PC-3 (cell line): ENCODE results near the gene TAF4. TPM values are rescaled to one million over a fixed set of nuclear protein-coding genes. Genes with fewer than 3 reads are reported as not detected.

ENCODE experiments used
- ATAC-seq: fragments of 200-7000 bp; cut with Tn5 transposase; 2 replicates; pipeline ENCODE4 v1.9.1; 2020; ENCODE audit warnings: mild to moderate bottlenecking, moderate library complexity
- BruUV-seq: library from RNA; stranded (reverse); fragments of 400-500 nt; replicated peaks from 2 replicates; lab custom pipeline; 2021; lab: Mats Ljungman, UMichigan
- CTCF ChIA-PET: fragments of 300-600 bp; sonication (Branson Sonifier 250); formaldehyde crosslinking; loops from one replicate; lab custom pipeline; 2022; ENCODE audit warnings: antibody characterized with exemption; lab: Charles Lee
- POLR2A ChIA-PET: fragments of 300-600 bp; sonication (Branson Sonifier 250); formaldehyde crosslinking; loops from one replicate; lab custom pipeline; 2022; ENCODE audit warnings: antibody characterized with exemption; ENCODE audit not compliant: unreplicated experiment; lab: Charles Lee
- DNase-seq: peaks from one replicate; pipeline ENCODE4 v3.0.0-alpha.2; 2015
- H2AFZ ChIP-seq: fragments of 300-600 bp; sonication (generic); 2 replicates; pipeline ENCODE4 v1.6.0; 2016; ENCODE audit warnings: antibody characterized with exemption, low read length
- H3F3A ChIP-seq: fragments of 300-600 bp; sonication (generic); one replicate; pipeline ENCODE4 v1.6.0; 2017; ENCODE audit warnings: antibody characterized with exemption, low read length, control low read depth, mild to moderate bottlenecking; ENCODE audit not compliant: unreplicated experiment
- H3K27ac ChIP-seq: fragments of 300-600 bp; sonication (generic); 2 replicates; pipeline ENCODE4 v1.5.1; 2016; ENCODE audit warnings: mild to moderate bottlenecking, low read length
- H3K27me3 ChIP-seq: fragments of 300-600 bp; sonication (generic); 2 replicates; pipeline ENCODE4 v1.6.1; 2016; ENCODE audit warnings: low read length, mixed read lengths
- H3K36me3 ChIP-seq: fragments of 300-600 bp; sonication (generic); 2 replicates; pipeline ENCODE4 v1.6.1; 2016; ENCODE audit warnings: low read depth, mixed run types, low read length, mixed read lengths
- H3K4me1 ChIP-seq: fragments of 300-600 bp; sonication (generic); 2 replicates; pipeline ENCODE4 v1.5.1; 2016; ENCODE audit warnings: low read length; ENCODE audit not compliant: insufficient read depth
- H3K4me2 ChIP-seq: fragments of 300-600 bp; sonication (generic); 2 replicates; pipeline ENCODE4 v1.6.0; 2016; ENCODE audit warnings: low read length
- H3K4me3 ChIP-seq: fragments of 300-600 bp; sonication (generic); 2 replicates; pipeline ENCODE4 v1.5.1; 2016; ENCODE audit warnings: mild to moderate bottlenecking, low read length, mixed read lengths
- H3K79me2 ChIP-seq: fragments of 300-600 bp; sonication (generic); 2 replicates; pipeline ENCODE4 v1.6.1; 2017; ENCODE audit warnings: low read length, mixed read lengths
- H3K9ac ChIP-seq: fragments of 300-600 bp; sonication (generic); 2 replicates; pipeline ENCODE4 v1.6.0; 2016; ENCODE audit warnings: mild to moderate bottlenecking, low read length
- H3K9me2 ChIP-seq: fragments of 300-600 bp; sonication (generic); replicated peaks from 2 replicates; pipeline ENCODE4 v1.6.1; 2016; ENCODE audit warnings: mixed run types, low read length, mixed read lengths
- H3K9me3 ChIP-seq: fragments of 300-600 bp; sonication (generic); 2 replicates; pipeline ENCODE4 v1.6.1; 2016; ENCODE audit warnings: low read length, mixed read lengths
- H4K20me1 ChIP-seq: fragments of 300-600 bp; sonication (generic); 2 replicates; pipeline ENCODE4 v1.6.1; 2016; ENCODE audit warnings: low read length, mixed read lengths
- EZH2 ChIP-seq: fragments of 300-600 bp; sonication (generic); IDR thresholded peaks from one replicate; pipeline ENCODE4 v1.6.1; 2017; ENCODE audit warnings: antibody characterized with exemption, mild to moderate bottlenecking, low read length; ENCODE audit not compliant: unreplicated experiment
- EZH2phosphoT487 ChIP-seq: fragments of 300-600 bp; sonication (generic); IDR thresholded peaks from 2 replicates; pipeline ENCODE4 v1.6.1; 2018; ENCODE audit warnings: mild to moderate bottlenecking, antibody characterized with exemption, low read length, borderline replicate concordance
- intact Hi-C: fragments of 100-400 bp; cut with micrococcal nuclease; formaldehyde crosslinking; loops from 2 replicates; pipeline ENCODE4 v1.9.0; 2023
- total RNA-seq: library from RNA; depleted of rRNA; stranded (reverse); fragments of >200 nt; gene quantifications from 2 replicates; pipeline ENCODE4 v1.2.3, GENCODE V29; 2014
- TF ChIP-seq, protein P1 (sequence below): fragments of 300-600 bp; sonication (generic); conservative IDR thresholded peaks from 2 replicates; pipeline ENCODE4 v1.5.1; 2017; ENCODE audit warnings: antibody characterized with exemption, low read depth, mild to moderate bottlenecking, low read length

TAF4 gene
- total RNA-seq, 1 experiment from 2014 or later = 9.6 TPM

DNA sequence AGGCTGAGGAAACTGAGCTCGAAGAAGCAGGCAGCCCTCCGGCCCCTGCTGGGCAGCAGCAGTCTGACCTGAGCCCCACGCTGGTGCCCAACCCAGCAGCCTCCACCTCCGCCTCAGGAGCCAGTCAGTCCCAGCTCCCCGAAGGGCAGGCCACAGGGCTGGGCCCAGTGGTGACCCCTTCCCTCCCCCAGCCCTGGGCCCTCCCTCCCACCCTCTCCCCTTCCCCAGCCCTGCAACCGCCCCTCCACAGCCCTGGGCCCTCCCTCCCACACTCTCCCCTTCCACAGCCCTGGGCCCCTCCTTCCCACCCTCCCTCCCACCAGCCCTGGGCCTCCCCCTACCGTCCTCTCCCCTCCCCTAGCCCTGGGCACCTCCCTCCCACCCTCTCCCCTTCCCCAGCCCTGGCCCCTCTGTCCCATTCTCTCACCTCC is 115.0 kb downstream of the TAF4 start:
- no peaks in the 10 kb centered on the region for H4K20me1 ChIP-seq
- no peak overlapping the region for H3K4me3 ChIP-seq
- H3K4me2 ChIP-seq = no peak overlapping the region
- DNase-seq (no peak), ATAC-seq (no peak)
- no peaks in the 10 kb centered on the region for H3K4me1 ChIP-seq
- H3K9ac ChIP-seq = no peak overlapping the region
- no TSS peak for BruUV-seq
- H3K27ac ChIP-seq = no peak overlapping the region
- no peak overlapping the region for H2AFZ ChIP-seq
- ChIA-PET CTCF (no interaction called here), POLR2A (no interaction called here)
- H3K9me2 ChIP-seq = no peaks in the 10 kb centered on the region
- H3K9me3 ChIP-seq = no peaks in the 10 kb centered on the region
- TF ChIP-seq EZH2phosphoT487 = no peak
- no peak for TF ChIP-seq EZH2
- TF ChIP-seq, protein P1, sequence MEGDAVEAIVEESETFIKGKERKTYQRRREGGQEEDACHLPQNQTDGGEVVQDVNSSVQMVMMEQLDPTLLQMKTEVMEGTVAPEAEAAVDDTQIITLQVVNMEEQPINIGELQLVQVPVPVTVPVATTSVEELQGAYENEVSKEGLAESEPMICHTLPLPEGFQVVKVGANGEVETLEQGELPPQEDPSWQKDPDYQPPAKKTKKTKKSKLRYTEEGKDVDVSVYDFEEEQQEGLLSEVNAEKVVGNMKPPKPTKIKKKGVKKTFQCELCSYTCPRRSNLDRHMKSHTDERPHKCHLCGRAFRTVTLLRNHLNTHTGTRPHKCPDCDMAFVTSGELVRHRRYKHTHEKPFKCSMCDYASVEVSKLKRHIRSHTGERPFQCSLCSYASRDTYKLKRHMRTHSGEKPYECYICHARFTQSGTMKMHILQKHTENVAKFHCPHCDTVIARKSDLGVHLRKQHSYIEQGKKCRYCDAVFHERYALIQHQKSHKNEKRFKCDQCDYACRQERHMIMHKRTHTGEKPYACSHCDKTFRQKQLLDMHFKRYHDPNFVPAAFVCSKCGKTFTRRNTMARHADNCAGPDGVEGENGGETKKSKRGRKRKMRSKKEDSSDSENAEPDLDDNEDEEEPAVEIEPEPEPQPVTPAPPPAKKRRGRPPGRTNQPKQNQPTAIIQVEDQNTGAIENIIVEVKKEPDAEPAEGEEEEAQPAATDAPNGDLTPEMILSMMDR = no peak
- no peaks in the 10 kb centered on the region for H3F3A ChIP-seq
- intact Hi-C loops = no loop called here
- no peaks in the 10 kb centered on the region for H3K79me2 ChIP-seq
- peaks cover 12% of the 10 kb centered on the region for H3K27me3 ChIP-seq
- no peaks in the 10 kb centered on the region for H3K36me3 ChIP-seq

DNA sequence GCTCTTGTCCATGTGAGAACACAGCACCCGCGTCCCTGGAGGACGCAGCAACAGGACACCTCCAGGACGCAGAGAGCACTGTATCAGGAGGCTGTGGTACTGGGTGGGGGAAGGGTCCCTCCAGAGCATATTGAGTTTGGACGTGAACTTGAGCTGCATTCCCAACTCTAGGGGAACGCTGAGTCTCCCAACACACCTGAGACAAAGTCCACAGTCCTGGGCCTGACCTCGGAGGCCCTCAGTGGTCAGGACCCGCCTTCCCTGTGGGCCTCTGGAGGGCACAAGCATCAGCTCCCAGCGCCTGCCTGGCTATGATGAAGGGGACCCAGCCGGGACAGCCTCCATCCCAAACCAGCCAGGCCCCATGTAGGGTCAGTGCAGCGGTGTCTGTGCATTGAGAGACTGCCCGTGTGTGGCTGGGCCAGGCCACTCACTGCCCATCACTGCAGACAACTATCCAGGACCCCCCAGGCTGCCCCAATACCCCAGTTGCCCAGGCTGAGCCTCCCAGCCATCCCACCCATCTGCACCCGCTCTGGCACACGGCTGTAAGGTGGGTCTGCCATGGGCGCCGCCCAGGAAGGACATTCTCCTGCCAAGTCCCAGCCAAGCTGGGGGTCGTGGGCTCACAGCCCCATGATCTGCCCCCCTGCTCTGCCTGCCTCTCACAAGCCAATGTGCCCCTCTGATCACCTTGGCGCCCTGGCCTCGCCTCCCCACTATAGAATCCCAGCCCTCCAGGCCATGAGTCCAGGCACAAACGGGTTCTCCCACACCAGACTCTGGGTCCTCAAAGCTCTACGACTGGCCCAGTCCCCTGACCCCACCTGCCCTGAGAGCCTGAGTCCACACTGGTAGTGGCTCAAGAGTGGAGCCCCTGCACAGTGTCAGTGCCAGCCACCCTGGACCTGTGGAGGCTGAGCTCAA is 115.7 kb downstream of the TAF4 start:
- no peak overlapping the region for H3K9ac ChIP-seq
- no peak overlapping the region for H3K27ac ChIP-seq
- POLR2A ChIA-PET = no interaction called here
- no peak overlapping the region for H3K4me2 ChIP-seq
- ATAC-seq (no peak; the same call in 1 of the 2 replicates), DNase-seq (no peak)
- H4K20me1 ChIP-seq = no peaks in the 10 kb centered on the region
- H3K36me3 ChIP-seq = no peaks in the 10 kb centered on the region
- no TSS peak for BruUV-seq
- no peaks in the 10 kb centered on the region for H3K79me2 ChIP-seq
- no peaks in the 10 kb centered on the region for H3K4me1 ChIP-seq
- no peaks in the 10 kb centered on the region for H3K9me3 ChIP-seq
- no peak overlapping the region for H3K4me3 ChIP-seq
- H2AFZ ChIP-seq = no peak overlapping the region
- H3K9me2 ChIP-seq = no peaks in the 10 kb centered on the region
- H3F3A ChIP-seq = no peaks in the 10 kb centered on the region
- CTCF ChIA-PET = no interaction called here
- TF ChIP-seq EZH2phosphoT487 (no peak), EZH2 (no peak)
- TF ChIP-seq, protein P1 = no peak
- 0 out of 2 replicates have a peak, but pooled peaks cover 6% of the 10 kb centered on the region for H3K27me3 ChIP-seq
- intact Hi-C loops = no loop called here

DNA sequence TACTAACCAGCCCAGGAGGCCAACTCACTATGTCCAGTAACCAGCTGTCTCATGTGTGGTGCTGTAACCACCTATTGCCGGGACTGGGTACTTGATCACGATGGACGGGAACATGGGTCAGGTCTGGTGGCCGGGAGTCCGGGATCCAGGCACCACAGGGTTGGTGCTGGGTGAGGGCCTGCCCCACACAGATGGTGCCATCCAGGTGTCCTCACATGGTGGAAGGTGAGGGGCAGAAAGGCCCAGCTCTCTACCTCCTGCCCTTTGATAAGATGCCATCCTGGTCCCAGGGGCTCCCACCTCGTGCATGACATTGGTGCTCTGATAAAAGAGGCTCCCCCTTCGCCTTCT is 116.3 kb downstream of the TAF4 start:
- ATAC-seq = no peak
- Histone ChIP-seq H3F3A (no peaks in the 10 kb centered on the region), H3K27ac (no peak overlapping the region), H2AFZ (no peak overlapping the region), H3K4me3 (no peak overlapping the region), H3K4me1 (no peaks in the 10 kb centered on the region), H3K9me2 (no peaks in the 10 kb centered on the region), H3K79me2 (no peaks in the 10 kb centered on the region), H3K27me3 (no peaks in the 10 kb centered on the region), H4K20me1 (no peaks in the 10 kb centered on the region), H3K4me2 (no peak overlapping the region), H3K9ac (no peak overlapping the region), H3K9me3 (no peaks in the 10 kb centered on the region), H3K36me3 (no peaks in the 10 kb centered on the region)
- intact Hi-C loops = no loop called here
- ChIA-PET CTCF (no interaction called here), POLR2A (no interaction called here)
- TF ChIP-seq EZH2 (no peak), EZH2phosphoT487 (no peak)
- TF ChIP-seq, protein P1 = no peak
- no peak for DNase-seq
- no TSS peak for BruUV-seq
